GM13976 (cell line): ENCODE results near the gene NEDD4L.

Source experiments
- DNase-seq: peaks from one replicate; pipeline ENCODE4 v3.0.0; 2012; ENCODE audit warnings: low spot score
- CTCF ChIP-seq: IDR thresholded peaks from 2 replicates; pipeline ENCODE4 v1.5.1; 2012; ENCODE audit warnings: borderline replicate concordance, mild to moderate bottlenecking; ENCODE audit not compliant: insufficient read depth; ENCODE audit errors: extremely low read depth, missing control alignments, control extremely low read depth
- in situ Hi-C: fragments of 300-500 bp; cut with MboI; formaldehyde crosslinking; loops from one replicate; pipeline ENCODE4 v1.12.0; 2022; ENCODE audit warnings: low sequenced_read_pairs, mixed read lengths, inconsistent platforms; ENCODE audit not compliant: unreplicated experiment

NEDD4L gene

GRCh38 chr18:58105206-58105887, 61.3 kb downstream of the NEDD4L start:
- no peak for DNase-seq
- in situ Hi-C loops, result loop anchor here (25.0 kb wide), 1 partner anchor 468 kb away; no protein-coding TSS in a partner anchor
- TF ChIP-seq CTCF, result no peak

GRCh38 chr18:58105888-58106260, 61.8 kb downstream of the NEDD4L start:
- in situ Hi-C loops, result loop anchor here (25.0 kb wide), 1 partner anchor 469 kb away; no protein-coding TSS in a partner anchor
- no peak for DNase-seq
- TF ChIP-seq CTCF, result no peak

GRCh38 chr18:58106289-58107070, 62.5 kb downstream of the NEDD4L start:
- no peak for DNase-seq
- in situ Hi-C loops, result loop anchor here (25.0 kb wide), 1 partner anchor 469 kb away; no protein-coding TSS in a partner anchor
- no peak for TF ChIP-seq CTCF

- no peak for DNase-seq
- in situ Hi-C loops, result loop anchor here (25.0 kb wide), 1 partner anchor 472 kb away; no protein-coding TSS in a partner anchor
- TF ChIP-seq CTCF, result no peak
Measured at GRCh38 chr18:58109256-58109655, 65.2 kb downstream of the NEDD4L start.

- TF ChIP-seq CTCF, result no peak
- in situ Hi-C loops, result loop anchor here (25.0 kb wide), 1 partner anchor 473 kb away; no protein-coding TSS in a partner anchor
- DNase-seq, result no peak
Measured at GRCh38 chr18:58110398-58110797, 66.4 kb downstream of the NEDD4L start.

- no peak for TF ChIP-seq CTCF
- no peak for DNase-seq
- in situ Hi-C loops, result loop anchor here (25.0 kb wide), 1 partner anchor 475 kb away; no protein-coding TSS in a partner anchor
Measured at GRCh38 chr18:58112174-58112573, 68.1 kb downstream of the NEDD4L start.
